Fibroblast of the aortic adventitia (primary cell): ENCODE data around the gene TVP23C. TPM values are rescaled to one million over a fixed set of nuclear protein-coding genes. Genes with fewer than 3 reads are reported as not detected.

ENCODE experiments used
- DNase-seq: peaks from one replicate; pipeline ENCODE4 v3.0.0-alpha.2; 2010; ENCODE audit warnings: low read depth
- H3K4me3 ChIP-seq: 2 replicates; pipeline ENCODE4 v1.5.1; 2011; ENCODE audit warnings: low read depth, mild to moderate bottlenecking, control low read depth, low read length, moderate library complexity
- CTCF ChIP-seq: IDR thresholded peaks from 2 replicates; pipeline ENCODE4 v1.5.1; 2011; ENCODE audit warnings: mild to moderate bottlenecking, low read length, control low read depth, inconsistent platforms; ENCODE audit not compliant: insufficient read depth
- total RNA-seq: library from RNA; depleted of rRNA; stranded (reverse); fragments of >200 nt; gene quantifications from 2 replicates; pipeline ENCODE4 v1.2.3, GENCODE V29; 2012; ENCODE audit warnings: low replicate concordance

The TVP23C gene
- total RNA-seq, 1 donor = 22.6 TPM

DNA sequence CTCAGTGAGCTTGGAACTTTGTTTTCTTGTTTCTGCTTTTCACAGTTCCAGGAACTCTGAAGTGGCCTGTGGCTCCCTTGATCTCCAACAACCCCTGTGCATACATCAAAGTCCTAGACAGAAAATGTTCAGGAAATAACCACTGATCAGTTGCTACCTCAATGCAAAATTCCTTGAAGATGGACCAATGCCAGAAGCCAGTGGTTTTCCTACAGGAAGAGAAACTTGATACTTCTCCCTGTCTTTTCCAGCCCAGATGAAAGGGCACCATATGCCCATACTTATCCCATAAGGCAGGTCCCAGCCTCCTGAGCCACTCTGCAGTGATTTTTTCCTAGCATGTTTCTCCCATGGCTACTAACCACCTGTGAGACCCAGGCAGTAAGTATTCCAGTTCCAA lies 83.6 kb downstream of the TVP23C start:
- DNase-seq = peak; percentile 62
- no peak overlapping the region for H3K4me3 ChIP-seq
- TF ChIP-seq CTCF = no peak

- no peak for DNase-seq
- no peak for TF ChIP-seq CTCF
Measured at GRCh38 chr17:15478845-15479244, 84.4 kb downstream of the TVP23C start.

GRCh38 chr17:15475631-15476354 lies 87.5 kb downstream of the TVP23C start:
- peak; percentile 81 for DNase-seq
- no peak for TF ChIP-seq CTCF
- H3K4me3 ChIP-seq = no peak overlapping the region

More at GRCh38 chr17:15478845-15479244, 84.4 kb downstream of the TVP23C start:
- no peak overlapping the region for H3K4me3 ChIP-seq

- H3K4me3 ChIP-seq = no peak overlapping the region
- TF ChIP-seq CTCF = no peak
- DNase-seq = no peak
Measured at GRCh38 chr17:15472891-15473290, 90.4 kb downstream of the TVP23C start.

DNA sequence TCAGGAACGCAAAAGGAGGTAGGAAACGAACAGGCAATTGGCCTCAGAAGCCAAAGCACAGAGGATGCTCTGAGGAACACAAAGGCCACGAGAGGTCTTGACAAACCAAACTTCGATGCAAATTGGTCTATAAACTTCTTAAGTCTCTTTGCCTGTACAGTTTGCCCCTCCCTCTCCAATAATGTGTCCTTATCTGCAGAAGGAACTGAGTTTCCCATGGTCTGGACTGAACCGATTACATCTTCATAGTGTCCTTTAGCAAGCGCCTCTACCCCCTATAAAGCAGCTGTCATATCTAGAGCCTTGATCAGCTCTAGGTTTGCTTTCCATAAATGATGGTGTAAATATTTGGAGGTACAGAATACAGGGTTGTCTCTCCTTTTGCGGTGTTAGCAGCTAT lies 92.7 kb downstream of the TVP23C start:
- H3K4me3 ChIP-seq = no peak overlapping the region
- no peak for TF ChIP-seq CTCF
- no peak for DNase-seq

DNA sequence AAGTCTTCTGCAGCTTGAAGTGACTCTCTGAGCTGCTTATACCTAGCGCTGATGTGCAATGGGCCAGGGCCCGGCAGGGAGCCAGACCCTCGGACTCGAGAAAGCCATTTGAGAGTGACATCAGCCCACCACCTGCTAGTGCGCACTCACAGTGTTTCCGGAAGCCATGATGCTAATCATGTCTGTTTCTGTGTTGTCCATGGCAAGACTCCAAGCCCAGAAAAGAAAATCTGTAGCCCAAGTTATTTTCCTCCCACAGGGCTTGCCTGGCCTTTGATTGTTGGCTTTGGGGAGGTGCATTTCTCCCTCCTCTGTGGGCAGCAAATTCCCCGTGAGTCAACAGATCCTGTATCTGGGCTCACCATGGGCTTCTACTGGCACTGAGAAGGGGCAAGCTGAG lies 94.0 kb downstream of the TVP23C start:
- DNase-seq = peak; percentile 48

More for the DNA sequence above, 94.0 kb downstream of the TVP23C start:
- TF ChIP-seq CTCF = no peak
- no peak overlapping the region for H3K4me3 ChIP-seq
